Midbrain (tissue), 1 donor: Measurements from ENCODE around the gene GALNT15.

Source experiments
- DNase-seq: peaks from one replicate; lab custom pipeline; 2025; lab: John Stamatoyannopoulos, UW

Gene GALNT15

DNA sequence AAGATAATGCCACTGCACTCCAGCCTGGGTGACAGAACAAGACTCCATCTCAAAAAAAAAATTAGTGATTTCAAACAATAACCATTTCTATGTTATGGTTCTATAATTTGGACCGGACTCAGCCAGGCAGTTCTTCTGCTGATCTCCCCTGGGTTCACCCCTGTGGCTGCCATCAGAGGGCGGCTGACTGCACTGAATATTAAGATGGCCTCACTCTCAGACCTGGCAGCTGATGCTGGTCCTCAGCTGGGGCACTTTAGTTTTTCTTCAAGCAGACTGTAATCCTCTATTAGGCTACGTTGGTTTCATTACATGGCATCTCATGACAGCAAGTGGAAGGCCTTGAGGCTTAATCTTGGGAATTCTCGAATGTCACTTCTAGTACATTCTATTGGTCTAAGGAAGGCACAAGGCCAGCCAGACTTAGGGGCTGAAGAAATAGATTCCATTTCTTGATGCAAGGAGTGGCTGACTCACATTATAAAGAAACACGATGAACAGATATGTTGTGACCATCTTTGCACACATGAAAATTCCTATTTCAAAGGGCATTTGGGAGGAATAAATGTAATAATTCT lies 12.8 kb downstream of the GALNT15 start:
- DNase-seq = no peak

DNA sequence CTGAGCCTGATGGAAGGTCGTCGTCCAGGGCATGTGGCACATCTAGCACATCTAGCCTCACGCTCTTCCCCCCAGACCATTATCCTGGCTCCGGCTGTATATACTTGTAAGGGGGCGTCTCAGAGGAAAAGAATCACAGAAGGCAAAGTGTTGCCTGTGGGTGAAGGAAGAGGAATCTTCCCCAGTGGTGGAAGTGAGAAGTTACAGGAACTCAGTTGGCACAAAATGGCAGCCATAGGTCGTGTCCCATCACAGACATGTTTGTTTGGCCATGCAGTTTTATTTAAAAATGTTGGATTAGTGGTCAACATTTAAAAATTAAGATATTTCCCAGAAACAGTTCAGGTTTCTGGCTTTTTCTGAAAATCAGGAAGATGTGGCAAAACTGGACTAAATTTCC lies 13.6 kb downstream of the GALNT15 start:
- DNase-seq = no peak

DNA sequence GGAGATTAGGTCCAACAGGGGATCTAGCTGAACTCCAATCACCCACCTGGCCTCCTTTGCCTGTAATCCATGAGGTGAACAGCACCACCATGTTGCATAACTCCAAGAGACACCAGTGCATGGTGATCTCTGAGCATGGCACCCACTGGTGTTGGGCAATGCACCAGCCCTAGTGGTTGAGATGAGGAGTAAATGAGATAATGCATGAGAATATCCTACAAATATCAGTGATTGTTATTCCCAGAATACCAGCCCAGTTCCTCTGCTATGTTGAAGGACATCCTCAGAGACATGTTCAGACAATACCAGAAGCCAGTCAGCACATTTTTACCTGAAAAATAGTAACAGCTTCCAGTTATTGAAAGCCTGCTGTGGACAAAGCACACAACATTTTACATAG lies 14.7 kb downstream of the GALNT15 start:
- DNase-seq = no peak

DNA sequence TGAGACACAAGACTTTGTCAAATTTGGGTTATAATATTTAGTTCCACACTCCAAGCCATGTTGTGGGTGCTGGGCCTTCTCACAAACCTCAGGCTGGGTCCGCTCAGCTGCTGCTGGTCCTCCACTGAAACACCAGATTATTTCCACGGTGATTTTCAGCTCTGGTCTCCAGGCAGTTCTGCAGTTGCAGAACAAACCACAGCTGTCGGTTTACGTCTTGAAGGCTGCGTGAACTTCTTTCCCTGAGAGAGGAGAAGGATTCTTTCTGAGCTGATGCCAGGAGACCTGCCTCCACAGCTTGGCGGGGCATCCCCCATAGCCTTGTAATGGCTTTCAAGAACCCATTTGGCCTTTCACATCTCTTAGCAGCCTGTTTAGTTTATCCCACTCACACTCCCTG lies 16.2 kb downstream of the GALNT15 start:
- no peak for DNase-seq

DNA sequence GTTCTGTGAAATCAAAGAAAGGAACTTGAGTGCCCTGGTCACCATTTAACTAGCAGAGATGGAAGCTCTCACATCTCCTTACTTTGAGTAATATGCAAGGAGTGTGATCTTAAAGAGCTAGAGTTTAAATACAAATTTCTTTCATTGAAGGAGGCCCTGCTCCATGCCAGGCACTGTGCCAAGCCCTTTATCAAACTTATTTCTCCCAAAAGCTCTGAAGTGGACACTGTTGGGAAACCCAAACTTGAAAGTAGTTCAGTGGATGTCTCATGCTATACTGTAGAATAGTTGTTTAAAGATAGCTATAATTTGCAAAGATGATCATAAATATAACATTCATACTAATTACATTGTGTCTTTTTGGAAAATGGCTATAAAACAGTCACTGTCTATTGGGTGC lies 17.1 kb downstream of the GALNT15 start:
- no peak for DNase-seq

DNA sequence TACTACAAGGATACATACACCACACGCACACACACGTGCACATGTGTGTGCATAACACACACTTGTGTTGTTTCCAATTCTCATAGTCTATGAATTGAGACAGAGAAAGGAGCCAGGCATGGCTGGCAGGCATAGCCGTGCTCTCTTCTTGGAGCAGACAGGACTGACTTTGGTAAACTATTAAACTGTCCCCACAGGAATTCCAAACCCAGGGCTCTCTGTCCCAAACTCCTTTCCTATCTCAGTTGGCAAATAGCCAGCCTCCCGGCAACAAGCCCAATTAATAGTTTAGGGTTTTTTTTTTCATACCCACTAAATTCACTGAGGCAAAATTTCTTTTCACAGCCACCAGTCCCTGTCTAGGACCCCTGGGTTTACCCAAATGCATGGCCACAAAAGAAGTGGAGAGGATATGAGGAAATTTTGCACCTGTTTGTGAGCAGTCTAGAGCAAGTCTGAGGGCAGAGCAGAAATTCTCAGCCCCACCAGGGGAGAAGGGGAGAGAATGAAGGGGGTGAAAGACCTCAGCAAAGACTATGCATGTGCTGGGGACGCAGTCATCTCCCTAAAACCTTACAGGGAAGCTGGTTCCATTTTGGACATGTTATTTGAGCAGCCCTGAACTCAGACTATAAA lies 17.8 kb downstream of the GALNT15 start:
- DNase-seq = no peak

DNA sequence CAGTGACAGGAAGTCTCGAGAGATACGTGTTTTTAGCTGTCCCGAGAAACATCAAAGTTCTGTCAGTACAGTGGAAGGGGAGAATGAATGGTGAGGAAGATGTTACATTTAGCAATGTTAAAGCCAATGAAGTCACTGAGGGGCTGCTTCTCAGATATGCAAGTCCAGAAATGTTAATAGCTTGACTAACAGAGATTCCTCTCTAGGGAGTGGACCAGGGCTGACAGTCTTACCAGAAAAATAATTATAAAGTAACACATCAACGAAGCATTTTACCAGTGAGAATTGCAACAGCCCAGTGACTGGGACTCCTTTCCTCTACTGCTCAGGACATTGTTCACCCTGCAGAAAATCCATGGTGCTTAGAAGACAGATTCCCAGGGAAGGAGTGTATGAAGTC lies 23.9 kb downstream of the GALNT15 start:
- no peak for DNase-seq

DNA sequence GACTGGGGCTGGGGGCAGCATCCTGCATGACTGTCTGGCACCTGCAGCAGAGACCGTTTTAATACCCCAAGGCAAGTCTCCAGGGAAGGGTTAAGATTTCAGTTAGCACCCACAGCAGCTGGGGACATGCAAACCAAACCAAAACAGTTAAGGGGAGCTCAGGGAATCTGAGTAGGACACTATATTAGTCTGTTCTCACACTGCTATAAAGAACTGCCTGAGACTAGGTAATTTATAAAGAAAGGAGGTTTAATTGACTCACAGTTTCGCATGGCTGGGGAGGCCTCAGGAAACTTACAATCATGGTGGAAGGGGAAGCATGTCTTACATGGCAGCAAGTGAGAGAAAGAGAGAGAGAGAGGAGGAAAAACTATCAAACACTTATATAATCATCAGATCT lies 25.3 kb downstream of the GALNT15 start:
- no peak for DNase-seq

DNA sequence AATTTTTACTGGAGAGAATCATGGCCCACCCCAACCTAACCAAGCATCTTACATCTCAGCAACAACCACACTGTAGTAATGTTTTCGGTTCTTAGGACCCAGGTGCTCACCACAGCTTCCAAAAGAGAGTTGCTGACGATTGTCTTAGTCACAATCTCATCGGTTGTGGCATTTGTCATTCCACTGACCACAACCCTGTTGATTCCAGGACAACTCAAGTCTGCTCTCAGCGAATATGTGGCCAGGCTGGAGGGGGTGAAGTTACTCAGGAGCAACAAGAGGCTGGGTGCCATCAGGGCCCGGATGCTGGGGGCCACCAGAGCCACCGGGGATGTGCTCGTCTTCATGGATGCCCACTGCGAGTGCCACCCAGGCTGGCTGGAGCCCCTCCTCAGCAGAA lies 25.9 kb downstream of the GALNT15 start:
- DNase-seq = no peak

DNA sequence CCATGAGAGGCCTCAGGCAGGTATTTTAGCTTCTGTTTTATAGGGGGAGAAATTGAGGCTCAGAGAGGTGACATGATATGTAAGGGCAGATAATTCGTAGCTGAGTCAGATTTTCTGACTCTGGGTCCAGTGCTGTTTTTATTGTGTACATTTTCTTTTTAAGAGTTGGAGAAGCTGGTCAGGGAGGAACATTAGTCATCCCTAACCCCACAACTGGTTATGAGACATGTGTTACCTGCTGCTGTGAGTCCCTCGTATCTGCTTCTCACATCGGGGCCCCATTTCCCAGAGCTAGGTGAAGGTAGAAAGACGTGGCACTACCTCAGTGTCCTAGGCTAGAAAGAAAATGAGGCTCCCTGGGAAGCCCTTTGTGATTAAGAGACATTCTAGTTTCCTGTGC lies 28.6 kb downstream of the GALNT15 start:
- DNase-seq = no peak

DNA sequence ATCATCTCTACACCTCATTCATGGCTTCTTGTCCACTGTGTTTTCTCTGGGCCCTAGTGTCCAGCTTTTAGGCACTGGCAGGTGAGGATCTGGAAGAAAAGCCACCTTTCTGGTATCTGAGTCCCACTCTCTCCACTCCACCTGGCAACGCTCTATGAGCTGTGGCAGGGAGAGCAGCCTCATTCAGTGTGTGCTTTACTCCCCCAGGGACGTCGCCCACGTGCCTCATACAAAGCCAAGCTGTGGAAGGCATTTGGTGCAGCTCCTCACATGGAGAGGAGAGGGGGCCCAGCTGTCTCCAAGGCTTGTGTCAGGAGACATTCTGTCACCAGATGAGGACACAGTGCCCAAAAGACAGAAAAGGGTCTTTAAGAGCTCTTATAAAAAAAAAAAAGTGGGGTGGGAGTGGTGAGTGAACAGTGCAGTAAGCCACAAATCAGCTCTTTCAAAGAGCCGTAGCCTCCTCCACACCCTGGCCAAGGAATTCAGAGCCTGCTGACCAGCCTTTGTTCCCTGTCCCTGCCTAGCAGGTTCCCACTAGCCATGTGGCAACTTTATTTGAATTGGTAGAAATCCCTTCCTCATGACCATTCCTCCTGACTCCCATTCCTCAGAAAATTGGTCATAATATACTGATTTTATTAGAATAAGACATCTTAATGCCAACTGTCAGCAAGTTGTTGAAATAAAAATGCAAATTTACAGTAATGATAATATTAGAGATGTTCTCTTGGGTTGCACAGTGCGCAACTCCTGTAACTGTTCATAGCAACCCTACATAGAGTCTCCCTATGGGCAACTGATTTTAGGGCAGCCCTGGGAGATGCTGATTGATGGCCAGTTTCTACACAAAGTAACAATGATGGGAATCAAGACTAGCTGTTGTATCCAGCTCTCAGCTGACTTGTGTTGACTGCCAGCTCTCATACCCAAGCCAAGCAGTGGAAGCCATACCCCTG lies 29.5 kb downstream of the GALNT15 start:
- no peak for DNase-seq

DNA sequence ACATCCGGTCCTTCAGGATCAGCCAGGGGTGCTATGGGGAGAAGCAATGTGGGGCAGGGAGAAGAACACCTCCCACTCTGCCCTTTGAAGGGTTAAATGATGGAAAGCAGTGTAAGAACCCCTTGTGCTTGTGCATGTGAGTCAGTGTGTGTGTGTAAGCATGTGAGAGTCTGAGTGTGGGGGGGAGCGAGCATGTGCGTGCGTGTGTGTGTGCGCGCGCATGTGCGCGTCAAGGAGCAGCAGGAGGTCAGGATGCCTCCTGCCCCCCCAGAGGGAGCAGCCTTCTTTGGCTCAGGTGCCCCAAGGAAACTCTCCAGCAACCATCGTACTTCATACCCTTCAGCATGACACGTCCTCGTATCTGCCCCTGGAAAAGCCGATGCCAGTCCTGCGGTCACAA lies 30.3 kb downstream of the GALNT15 start:
- no peak for DNase-seq

DNA sequence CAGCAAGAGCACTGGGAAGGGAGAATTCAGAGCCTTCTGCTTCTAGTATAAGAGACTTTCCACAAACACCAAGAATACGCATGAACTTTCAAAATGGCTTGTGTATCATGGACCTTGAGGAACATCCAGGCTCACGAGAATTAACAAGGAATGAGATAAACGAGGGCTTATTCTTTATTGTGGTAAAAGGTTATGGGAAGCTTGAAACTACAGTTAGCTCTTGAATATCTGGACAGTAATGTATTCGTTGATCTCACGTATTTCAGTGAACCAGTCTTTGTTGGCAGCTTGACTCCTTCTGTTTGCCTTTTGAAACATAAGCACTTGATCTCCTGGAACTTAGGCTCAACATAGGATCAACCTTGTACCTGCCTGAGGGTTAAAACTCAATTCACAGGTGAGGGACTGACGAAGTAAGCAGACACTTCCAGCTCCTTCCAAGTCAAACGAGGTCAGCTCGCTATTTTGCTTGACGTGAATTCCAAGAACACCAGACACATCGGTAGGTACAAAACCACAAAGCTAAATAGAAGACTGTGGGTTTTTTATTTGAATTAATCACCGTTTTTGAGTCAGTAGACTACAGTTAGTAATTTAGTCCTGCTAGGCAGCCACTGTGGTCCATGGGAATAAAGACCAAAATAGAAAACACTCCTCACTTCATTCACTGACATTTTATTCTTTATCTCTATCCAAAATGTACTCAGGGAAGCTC lies 30.8 kb downstream of the GALNT15 start:
- no peak for DNase-seq

DNA sequence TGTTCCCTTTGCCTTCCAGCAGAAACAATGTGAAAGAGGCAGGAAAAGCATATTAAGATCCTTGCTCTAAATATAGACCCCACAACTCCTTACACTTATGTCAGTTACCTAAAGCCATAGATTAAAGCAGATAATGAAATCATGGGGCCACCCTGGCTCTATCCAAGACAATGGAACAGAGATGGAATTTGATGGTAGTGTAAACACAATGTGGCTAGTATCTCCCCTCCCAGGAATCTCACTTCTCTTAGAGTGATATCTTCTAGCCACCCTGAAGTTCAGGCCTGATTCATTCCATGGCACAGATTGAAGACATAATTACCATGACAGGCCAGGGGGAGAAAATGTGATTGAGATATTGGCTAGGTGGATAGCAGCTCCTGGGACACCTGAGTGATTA lies 32.6 kb downstream of the GALNT15 start:
- no peak for DNase-seq

DNA sequence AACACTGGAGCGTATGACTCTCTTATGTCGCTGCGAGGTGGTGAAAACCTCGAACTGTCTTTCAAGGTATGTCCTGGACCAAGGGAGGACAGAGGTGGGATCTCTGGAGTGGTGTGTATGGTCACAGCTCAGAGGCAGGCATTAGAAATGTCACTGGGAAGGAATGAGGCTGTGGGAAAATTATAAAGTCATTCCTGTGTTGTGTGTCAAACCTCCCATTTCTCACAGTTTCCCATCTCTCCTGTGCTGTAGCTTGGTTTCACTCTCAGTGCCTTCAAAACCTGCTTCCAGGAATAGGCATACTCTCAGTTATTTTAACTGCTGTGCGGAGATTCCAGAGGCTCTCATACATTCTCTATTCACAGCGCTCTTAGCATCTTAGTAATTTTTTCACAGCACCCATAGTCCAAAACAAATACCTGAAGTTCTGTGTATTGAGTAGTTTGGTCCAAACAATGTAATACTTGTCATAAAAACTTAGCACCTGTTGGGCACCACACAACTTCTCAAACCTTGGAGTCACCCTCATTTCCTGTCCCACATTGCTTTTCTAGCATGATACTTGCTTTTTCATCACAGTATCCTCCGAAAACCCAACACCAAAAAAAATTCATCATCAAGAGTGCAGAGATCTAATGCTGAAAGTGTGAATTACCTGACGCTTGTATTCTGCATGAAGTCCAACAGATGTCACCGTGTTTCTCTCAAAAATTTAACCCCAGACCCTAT lies 36.9 kb downstream of the GALNT15 start:
- no peak for DNase-seq

DNA sequence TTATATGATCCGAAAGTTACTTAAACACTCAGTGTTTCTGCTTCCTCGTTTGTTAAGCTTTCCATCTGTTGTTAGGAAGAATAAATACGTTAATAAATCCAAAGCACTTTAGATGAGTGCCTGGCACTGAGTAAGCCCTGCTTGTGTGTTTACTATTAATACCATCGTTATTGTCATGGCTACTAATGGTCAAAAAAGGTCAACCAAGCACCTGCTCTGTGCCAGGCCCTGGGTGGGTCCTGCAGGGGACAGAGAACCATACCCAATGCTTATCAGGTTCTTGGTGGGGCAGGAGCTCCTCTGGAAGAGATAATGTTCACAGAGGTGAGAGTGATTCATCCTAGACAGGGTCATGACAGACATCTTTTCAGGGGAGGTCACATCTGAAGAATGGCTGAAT lies 39.9 kb downstream of the GALNT15 start:
- DNase-seq = no peak

DNA sequence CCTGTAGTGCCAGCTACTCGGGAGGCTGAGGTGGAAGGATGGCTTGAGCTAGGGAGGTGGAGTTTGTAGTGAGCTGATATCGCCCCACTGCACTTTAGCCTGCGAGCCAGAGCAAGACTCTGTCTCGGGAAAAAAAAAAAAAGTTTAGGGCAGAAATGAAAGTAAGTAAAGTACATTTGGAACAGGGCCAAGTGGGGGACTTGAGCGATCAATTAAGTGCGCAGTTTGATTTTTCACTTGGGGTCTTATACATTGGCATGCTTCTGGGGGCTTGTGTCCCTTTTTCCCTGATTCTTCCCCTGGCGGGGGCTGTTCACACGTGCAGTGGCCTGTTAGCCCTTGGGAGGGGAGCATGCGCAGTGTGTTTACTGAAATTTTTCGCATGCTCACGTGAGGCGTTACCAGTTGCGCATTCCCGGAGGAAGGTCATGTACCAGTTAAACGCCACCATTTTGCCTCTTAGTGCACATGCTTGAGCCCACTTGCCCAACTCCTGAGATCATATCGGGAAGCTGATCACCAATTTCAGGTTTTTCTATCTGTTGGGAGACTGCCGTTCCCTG lies 42.0 kb downstream of the GALNT15 start:
- no peak for DNase-seq

DNA sequence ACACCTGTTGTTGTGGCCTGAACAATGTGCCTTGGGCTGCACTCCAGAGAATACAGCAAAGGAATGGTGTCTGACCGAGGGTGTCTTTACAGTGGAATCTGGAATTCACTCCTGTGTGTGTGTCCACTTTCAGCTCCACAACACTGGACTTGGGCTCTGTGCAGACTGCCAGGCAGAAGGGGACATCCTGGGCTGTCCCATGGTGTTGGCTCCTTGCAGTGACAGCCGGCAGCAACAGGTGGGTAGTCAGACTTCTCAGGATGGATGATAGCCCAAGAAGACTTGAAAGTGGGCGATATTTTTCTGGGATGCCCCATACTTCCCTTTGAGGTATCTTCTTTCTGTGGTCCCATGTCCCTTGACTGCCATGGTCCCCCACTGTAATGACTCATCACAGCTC lies 45.3 kb downstream of the GALNT15 start:
- DNase-seq = no peak

DNA sequence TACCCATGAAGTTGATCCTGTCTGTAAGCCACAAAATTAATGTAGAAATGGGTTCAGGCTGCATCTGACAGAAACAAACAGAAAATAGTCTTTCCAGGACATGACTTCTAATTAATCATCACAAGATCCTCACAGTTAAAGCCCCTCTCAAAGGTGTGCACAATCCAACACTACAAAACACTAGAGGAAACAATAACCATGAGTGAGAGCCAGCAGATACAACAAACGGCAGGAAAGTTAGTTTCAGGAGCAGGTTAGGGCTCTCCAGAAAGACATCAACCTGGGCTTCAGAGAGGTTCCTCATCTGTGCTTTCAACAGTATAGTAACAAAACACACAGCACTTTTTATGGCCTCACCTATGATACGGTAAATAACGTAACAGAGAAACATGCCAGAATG lies 47.5 kb downstream of the GALNT15 start:
- no peak for DNase-seq

DNA sequence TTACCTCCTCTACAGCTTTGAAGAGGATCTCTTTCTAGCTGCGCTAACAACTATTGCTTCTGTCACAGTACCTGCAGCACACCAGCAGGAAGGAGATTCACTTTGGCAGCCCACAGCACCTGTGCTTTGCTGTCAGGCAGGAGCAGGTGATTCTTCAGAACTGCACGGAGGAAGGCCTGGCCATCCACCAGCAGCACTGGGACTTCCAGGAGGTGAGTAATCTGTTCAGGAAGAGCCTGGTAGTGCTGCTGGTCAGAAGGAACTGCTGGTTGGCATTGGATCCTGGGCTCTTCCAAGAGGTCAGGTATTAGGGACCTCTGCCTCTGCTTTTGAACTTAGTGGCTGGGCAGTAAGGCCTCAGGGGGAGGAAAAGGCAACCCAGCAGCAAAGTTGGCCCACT lies 48.1 kb downstream of the GALNT15 start:
- DNase-seq = no peak

DNA sequence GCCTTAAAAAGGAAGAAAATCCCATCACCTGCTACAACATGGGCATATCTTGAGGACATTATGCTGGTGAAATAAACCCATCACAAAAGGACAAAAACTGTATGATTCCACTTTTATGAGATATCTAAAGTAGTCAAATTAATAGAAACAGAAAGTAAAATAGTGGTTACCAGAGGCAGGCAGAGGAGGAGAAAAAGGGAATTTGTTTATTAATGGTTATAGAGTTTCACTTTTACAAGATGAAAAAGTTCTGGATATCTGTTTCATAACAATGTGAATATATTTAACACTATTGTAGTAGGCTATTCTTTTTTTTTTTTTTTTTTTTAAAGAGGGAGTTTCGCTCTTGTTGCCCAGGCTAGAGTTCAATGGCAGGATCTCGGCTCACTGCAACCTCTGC lies 49.8 kb downstream of the GALNT15 start:
- DNase-seq = no peak

DNA sequence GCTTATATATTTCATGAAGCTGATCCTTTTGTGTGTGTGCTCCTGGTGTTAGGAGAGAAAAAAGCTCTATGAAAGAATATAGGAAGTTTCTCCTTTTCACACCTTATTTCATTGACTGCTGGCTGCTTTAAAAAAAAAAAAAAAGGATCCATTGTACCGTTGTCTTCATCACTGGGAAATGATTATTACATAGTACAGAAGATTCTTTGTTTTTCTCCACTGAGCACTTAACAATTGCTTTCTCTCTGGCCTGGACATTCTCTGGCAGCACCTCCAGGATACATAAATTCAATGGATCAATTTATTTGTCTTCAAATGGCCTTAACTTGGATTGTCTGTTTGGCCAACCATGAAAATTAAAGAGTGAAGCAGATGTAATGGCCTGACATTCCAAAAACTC lies 53.1 kb downstream of the GALNT15 start:
- DNase-seq = peak; percentile 13
